GM12878 (cell line): Measurements from ENCODE around the gene FLT3LG. TPM values are rescaled to one million over a fixed set of nuclear protein-coding genes. Genes with fewer than 3 reads are reported as not detected.

Experiments
- BCL3 ChIP-seq: IDR thresholded peaks from 2 replicates; pipeline ENCODE4 v1.6.1; 2011; ENCODE audit warnings: borderline replicate concordance, low read depth, mild to moderate bottlenecking, moderate library complexity, low read length; ENCODE audit not compliant: insufficient read depth, poor library complexity, severe bottlenecking
- BMI1 ChIP-seq: fragments of 450-650 bp; IDR thresholded peaks from 2 replicates; pipeline ENCODE4 v1.6.1; 2016; ENCODE audit warnings: mild to moderate bottlenecking, moderate library complexity, borderline replicate concordance
- CEBPB ChIP-seq, 2 experiments: fragments of 150-350 bp in 1 of 2; IDR thresholded peaks; 2 replicates each; pipeline ENCODE4 v1.6.1; 2012 to 2014; ENCODE audit warnings: low read depth in 2 of 2, low read length in 2 of 2, borderline replicate concordance in 1 of 2, inconsistent platforms in 1 of 2
- CHD4 ChIP-seq: fragments of 200-600 bp; sonication (generic); IDR thresholded peaks from 2 replicates; pipeline ENCODE4 v1.6.1; 2016; ENCODE audit warnings: mild to moderate bottlenecking
- ELK1 ChIP-seq: IDR thresholded peaks from 2 replicates; pipeline ENCODE4 v1.6.1; 2012; ENCODE audit warnings: low read depth, low read length, improper control_type of control experiment
- GABPA ChIP-seq: IDR thresholded peaks from 2 replicates; pipeline ENCODE4 v1.6.1; 2014; ENCODE audit warnings: antibody characterized with exemption, low read depth, mild to moderate bottlenecking, inconsistent platforms
- IRF3 ChIP-seq: fragments of 450-650 bp; IDR thresholded peaks from 2 replicates; pipeline ENCODE4 v1.6.1; 2014; ENCODE audit warnings: mild to moderate bottlenecking
- JUNB ChIP-seq: IDR thresholded peaks from 2 replicates; pipeline ENCODE4 v1.6.1; 2016; ENCODE audit warnings: antibody characterized with exemption, mild to moderate bottlenecking
- KLF5 ChIP-seq: fragments of 450-650 bp; IDR thresholded peaks from 2 replicates; pipeline ENCODE4 v1.6.1; 2014; ENCODE audit warnings: mild to moderate bottlenecking; ENCODE audit not compliant: partially characterized antibody
- NKRF ChIP-seq: fragments of 450-650 bp; conservative IDR thresholded peaks from 2 replicates; pipeline ENCODE4 v1.6.1; 2017; ENCODE audit warnings: mild to moderate bottlenecking, moderate library complexity
- NR2C2 ChIP-seq: IDR thresholded peaks from 2 replicates; pipeline ENCODE4 v1.6.1; 2011; ENCODE audit warnings: borderline replicate concordance, low read depth; ENCODE audit not compliant: control insufficient read depth, insufficient read length
- NR2F1 ChIP-seq: fragments of 450-650 bp; conservative IDR thresholded peaks from 2 replicates; pipeline ENCODE4 v1.6.1; 2017; ENCODE audit warnings: mild to moderate bottlenecking
- SREBF2 ChIP-seq: IDR thresholded peaks from 2 replicates; pipeline ENCODE4 v1.6.1; 2012; ENCODE audit warnings: mild to moderate bottlenecking, low read length
- SRF ChIP-seq, 2 experiments: IDR thresholded peaks; 2 replicates each; pipeline ENCODE4 v1.6.1; 2011; ENCODE audit warnings: low read depth in 2 of 2, low read length in 2 of 2, mild to moderate bottlenecking in 1 of 2, moderate library complexity in 1 of 2
- TARDBP ChIP-seq: IDR thresholded peaks from 2 replicates; pipeline ENCODE4 v1.6.1; 2016; ENCODE audit warnings: borderline replicate concordance
- TCF3 ChIP-seq: IDR thresholded peaks from 2 replicates; pipeline ENCODE4 v1.6.1; 2012; ENCODE audit warnings: low read depth, mild to moderate bottlenecking, low read length, borderline replicate concordance; ENCODE audit not compliant: insufficient read depth
- ZNF384 ChIP-seq: IDR thresholded peaks from 2 replicates; pipeline ENCODE4 v1.6.1; 2012; ENCODE audit warnings: low read depth, mild to moderate bottlenecking, low read length, improper control_type of control experiment, borderline replicate concordance
- polyA plus RNA-seq, 11 experiments: library from polyadenylated mRNA; depleted of rRNA in 4 of 11; unstranded in 6 of 11; stranded (reverse) in 5 of 11; fragments of >200 nt; fragmentation: Nextera tagmentation in 4 of 11; fragmentation: Illumina TruSeq in 1 of 11; extraction: Ambion mirVana in 4 of 11; extraction: Trizol in 1 of 11; gene quantifications; 1 replicate in 1 of 11; 2 replicates in 10 of 11; pipeline versions ENCODE4 v1.2.1 to v1.2.3, GENCODE V29; 2011 to 2016; ENCODE audit warnings: inconsistent platforms in 2 of 11, missing spikeins in 2 of 11, low read depth in 1 of 11
- total RNA-seq, 4 experiments: library from RNA; depleted of rRNA in 3 of 4; stranded (reverse); fragments of >200 nt in 3 of 4; fragmentation: Illumina TruSeq in 1 of 4; extraction: Trizol in 1 of 4; gene quantifications; 2 replicates each; pipeline versions ENCODE4 v1.2.1 to v1.2.3, GENCODE V29; 2013 to 2021
- TF ChIP-seq, protein P1 (sequence below): fragments of 450-650 bp; formaldehyde crosslinking; IDR thresholded peaks from 2 replicates; pipeline ENCODE4 v1.5.0; 2022; ENCODE audit warnings: mild to moderate bottlenecking, missing genetic modification characterization

Gene FLT3LG
- total and polyA plus RNA-seq, 10 of the 15 experiments (the other 5 are each of a cell fraction or from before 2014, with no cell fraction given) = 0.68 to 13.1 (median 4.3) TPM

DNA sequence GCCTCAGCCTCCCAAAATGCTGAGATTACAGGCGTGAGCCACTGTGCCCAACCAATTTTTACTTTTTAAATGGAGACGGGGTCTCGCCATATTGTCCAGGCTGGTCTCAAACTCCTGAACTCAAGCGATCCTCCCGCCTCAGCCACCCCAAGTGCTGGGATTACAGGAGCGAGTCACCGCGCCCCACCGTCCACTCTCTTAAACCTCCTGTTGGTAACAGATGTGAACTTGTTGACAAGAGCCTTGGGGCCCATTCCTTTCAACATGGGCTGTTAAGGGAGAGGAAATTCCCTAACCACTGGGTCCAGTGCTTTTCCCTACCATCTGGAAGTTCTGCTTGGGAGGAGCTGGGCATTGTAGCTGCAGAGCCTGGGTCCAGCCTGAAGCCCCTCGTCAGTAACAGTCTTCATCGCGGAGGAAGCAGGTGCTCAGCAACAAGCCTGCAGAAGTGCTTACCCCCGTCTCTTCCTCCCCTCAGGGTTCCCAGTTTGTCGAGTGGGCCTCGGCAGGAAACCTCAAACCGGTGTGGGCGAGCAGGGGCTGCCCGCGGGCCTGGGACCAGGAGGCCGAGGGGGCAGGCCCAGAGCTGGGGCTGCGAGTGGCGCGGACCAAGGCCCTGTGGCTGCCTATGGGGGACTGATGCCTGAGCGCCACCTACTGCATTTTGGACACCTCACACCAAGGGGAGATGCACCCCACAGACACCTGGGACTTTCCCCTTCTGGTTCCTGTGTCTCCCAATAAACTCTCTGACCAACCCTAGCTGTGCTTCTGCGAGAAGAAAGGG, 4.0 kb upstream of the FLT3LG start (continued):
- TF ChIP-seq BCL3 (peak; percentile 82), IRF3 (no peak), GABPA (no peak), SREBF2 (no peak), TARDBP (peak; percentile 63; the same call in 1 of the 2 replicates), CHD4 (no peak), JUNB (no peak), SRF (IDR thresholded peaks at IDR 0.05; ENCODE audit: low read depth in 2 of 2, low read length in 2 of 2) (no peak), TCF3 (peak; percentile 68; the same call in 1 of the 2 replicates), NR2C2 (no peak), ZNF384 (no peak), NR2F1 (peak; percentile 61; the same call in 1 of the 2 replicates), NKRF (no peak), ELK1 (no peak), KLF5 (no peak), CEBPB (IDR thresholded peaks at IDR 0.05; ENCODE audit: borderline replicate concordance in 1 of 2, low read depth in 2 of 2, low read length in 2 of 2) (no peak), BMI1 (no peak)
- TF ChIP-seq, protein P1, sequence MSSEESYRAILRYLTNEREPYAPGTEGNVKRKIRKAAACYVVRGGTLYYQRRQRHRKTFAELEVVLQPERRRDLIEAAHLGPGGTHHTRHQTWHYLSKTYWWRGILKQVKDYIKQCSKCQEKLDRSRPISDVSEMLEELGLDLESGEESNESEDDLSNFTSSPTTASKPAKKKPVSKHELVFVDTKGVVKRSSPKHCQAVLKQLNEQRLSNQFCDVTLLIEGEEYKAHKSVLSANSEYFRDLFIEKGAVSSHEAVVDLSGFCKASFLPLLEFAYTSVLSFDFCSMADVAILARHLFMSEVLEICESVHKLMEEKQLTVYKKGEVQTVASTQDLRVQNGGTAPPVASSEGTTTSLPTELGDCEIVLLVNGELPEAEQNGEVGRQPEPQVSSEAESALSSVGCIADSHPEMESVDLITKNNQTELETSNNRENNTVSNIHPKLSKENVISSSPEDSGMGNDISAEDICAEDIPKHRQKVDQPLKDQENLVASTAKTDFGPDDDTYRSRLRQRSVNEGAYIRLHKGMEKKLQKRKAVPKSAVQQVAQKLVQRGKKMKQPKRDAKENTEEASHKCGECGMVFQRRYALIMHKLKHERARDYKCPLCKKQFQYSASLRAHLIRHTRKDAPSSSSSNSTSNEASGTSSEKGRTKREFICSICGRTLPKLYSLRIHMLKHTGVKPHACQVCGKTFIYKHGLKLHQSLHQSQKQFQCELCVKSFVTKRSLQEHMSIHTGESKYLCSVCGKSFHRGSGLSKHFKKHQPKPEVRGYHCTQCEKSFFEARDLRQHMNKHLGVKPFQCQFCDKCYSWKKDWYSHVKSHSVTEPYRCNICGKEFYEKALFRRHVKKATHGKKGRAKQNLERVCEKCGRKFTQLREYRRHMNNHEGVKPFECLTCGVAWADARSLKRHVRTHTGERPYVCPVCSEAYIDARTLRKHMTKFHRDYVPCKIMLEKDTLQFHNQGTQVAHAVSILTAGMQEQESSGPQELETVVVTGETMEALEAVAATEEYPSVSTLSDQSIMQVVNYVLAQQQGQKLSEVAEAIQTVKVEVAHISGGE (CRISPR knock-in tag) = no peak
